Ovary (tissue), 3 donors: Measurements from ENCODE around the gene HPSE2.

Experiments used
- CTCF ChIP-seq, 3 donors: fragments of 450-650 bp in 2 of 3; fragments of 200-600 bp in 1 of 3; IDR thresholded peaks; one replicate each; pipeline versions ENCODE4 v1.5.1 to v1.8.0; 2016 to 2022; ENCODE audit warnings: antibody characterized with exemption in 3 of 3, mild to moderate bottlenecking in 1 of 3
- EP300 ChIP-seq: sonication (generic); formaldehyde crosslinking; IDR thresholded peaks from one replicate; pipeline ENCODE4 v1.6.1; 2017; ENCODE audit warnings: antibody characterized with exemption
- donor health status: DM: no; HTN: no; CAD: no.

- no peak for TF ChIP-seq CTCF (IDR thresholded peaks at IDR 0.05)
- TF ChIP-seq EP300 = no peak
Measured at GRCh38 chr10:98519841-98520240, 715.8 kb downstream of the HPSE2 start.
